ENCODE results near the gene CCDC192.
"Not testable (repeated sequence)": the region's sequence is repeated elsewhere in the genome, so short reads cannot be mapped to it uniquely, and the experiment has no call there.

The CCDC192 gene

DNA sequence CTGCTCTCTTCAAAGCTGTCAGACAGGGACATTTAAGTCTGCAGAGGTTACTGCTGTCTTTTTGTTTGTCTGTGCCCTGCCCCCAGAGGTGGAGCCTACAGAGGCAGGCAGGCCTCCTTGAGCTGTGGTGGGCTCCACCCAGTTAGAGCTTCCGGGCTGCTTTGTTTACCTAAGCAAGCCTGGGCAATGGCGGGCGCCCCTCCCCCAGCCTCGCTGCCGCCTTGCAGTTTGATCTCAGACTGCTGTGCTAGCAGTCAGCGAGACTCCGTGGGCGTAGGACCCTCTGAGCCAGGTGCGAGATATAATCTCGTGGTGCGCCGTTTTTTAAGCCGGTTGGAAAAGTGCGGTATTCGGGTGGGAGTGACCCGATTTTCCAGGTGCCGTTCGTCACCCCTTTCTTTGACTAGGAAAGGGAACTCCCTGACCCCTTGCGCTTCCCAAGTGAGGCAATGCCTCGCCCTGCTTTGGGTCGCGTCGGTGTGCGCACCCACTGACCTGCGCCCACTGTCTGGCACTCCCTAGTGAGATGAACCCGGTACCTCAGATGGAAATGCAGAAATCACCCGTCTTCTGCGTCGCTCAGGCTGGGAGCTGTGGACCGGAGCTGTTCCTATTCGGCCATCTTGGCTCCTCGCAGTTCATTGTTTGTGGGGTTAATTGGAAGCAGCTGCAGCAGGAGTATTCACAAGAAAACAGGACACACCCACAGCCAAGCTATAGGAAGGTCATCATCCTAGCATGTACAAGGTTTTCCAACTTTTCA is 49.5 kb downstream of the CCDC192 start:
- not testable (repeated sequence) for H3K9me3 ChIP-seq (ENCODE audit: control insufficient read depth, low read length); H3K36me3 ChIP-seq (ENCODE audit: control insufficient read depth, insufficient read depth, low read length); H3K9ac ChIP-seq (ENCODE audit: low read length); H3K4me3 ChIP-seq (ENCODE audit: low read length); H3K27me3 ChIP-seq (ENCODE audit: control insufficient read depth, insufficient read depth, low read length)
- peaks cover 16% of the 10 kb centered on the region for H3K4me1 ChIP-seq (ENCODE audit: control insufficient read depth, insufficient read depth, low read length)

DNA sequence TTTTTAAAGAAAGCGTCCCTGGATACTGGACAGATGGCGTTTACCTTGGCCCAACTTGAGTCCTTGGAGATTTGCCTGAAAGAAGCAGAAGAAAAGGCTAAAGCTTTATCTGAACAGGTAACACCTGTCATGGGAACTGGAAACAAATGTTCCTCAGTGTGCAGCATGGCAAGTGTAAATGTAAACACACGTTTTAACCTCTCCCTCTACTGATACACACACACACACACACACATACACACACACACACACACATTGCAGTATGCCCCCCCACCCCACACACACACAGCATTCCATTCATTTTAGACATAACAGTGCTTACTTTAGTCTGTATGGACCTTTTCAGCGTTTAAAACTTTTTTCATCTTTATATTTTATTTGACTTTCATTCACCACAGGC is 51.1 kb downstream of the CCDC192 start:
- Histone ChIP-seq H3K4me3 (ENCODE audit: low read length) (no peak overlapping the region), H3K27me3 (ENCODE audit: control insufficient read depth, insufficient read depth, low read length) (no peaks in the 10 kb centered on the region), H3K9me3 (ENCODE audit: control insufficient read depth, low read length) (no peaks in the 10 kb centered on the region), H3K4me1 (ENCODE audit: control insufficient read depth, insufficient read depth, low read length) (peaks cover 32% of the 10 kb centered on the region), H3K36me3 (ENCODE audit: control insufficient read depth, insufficient read depth, low read length) (no peaks in the 10 kb centered on the region), H3K9ac (ENCODE audit: low read length) (no peak overlapping the region)

DNA sequence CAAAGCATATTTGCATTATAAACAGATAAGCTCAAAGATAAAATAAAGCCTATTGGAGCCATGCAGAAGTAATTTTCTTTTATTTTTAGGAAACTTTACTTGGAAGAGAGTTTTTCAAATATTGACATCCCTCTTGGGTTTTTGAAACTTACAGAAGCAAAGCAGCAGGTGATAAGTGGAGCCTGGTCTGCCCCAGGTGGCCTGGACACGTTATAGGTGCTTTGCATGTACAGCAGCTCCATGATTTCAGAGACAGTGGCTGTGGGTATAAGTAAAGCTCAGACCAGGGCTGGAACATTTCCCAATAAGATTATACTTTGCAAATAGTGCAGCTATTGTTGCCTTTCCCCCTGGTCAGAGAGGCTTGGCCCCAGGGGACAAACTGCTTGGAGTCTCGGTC is 51.5 kb downstream of the CCDC192 start:
- no peak overlapping the region for H3K4me3 ChIP-seq (ENCODE audit: low read length)
- H3K9me3 ChIP-seq (ENCODE audit: control insufficient read depth, low read length) = no peaks in the 10 kb centered on the region
- H3K4me1 ChIP-seq (ENCODE audit: control insufficient read depth, insufficient read depth, low read length) = peaks cover 32% of the 10 kb centered on the region
- no peaks in the 10 kb centered on the region for H3K36me3 ChIP-seq (ENCODE audit: control insufficient read depth, insufficient read depth, low read length)
- H3K9ac ChIP-seq (ENCODE audit: low read length) = no peak overlapping the region
- H3K27me3 ChIP-seq (ENCODE audit: control insufficient read depth, insufficient read depth, low read length) = no peaks in the 10 kb centered on the region

DNA sequence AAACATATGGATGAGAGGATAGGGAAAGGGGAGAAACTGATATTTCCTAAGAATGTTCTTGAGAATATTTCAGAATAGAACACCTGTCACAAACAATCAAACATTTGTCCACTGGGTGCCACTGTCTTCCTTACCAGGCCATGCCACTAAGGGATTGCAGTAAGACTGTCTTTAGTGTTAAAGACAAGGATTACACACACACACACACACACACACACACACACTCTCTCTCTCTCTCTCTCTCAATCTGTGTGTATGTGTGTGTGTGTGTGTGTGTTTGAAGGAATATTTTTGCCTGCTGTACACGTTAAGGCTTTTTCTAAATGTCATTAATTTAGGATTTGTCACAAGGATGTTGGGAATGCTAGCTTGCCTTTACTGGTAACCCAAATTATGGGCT is 54.4 kb downstream of the CCDC192 start:
- H3K4me1 ChIP-seq (ENCODE audit: control insufficient read depth, insufficient read depth, low read length) = peaks cover 32% of the 10 kb centered on the region
- H3K27me3 ChIP-seq (ENCODE audit: control insufficient read depth, insufficient read depth, low read length) = no peaks in the 10 kb centered on the region
- no peaks in the 10 kb centered on the region for H3K9me3 ChIP-seq (ENCODE audit: control insufficient read depth, low read length)
- no peak overlapping the region for H3K4me3 ChIP-seq (ENCODE audit: low read length)
- no peaks in the 10 kb centered on the region for H3K36me3 ChIP-seq (ENCODE audit: control insufficient read depth, insufficient read depth, low read length)
- no peak overlapping the region for H3K9ac ChIP-seq (ENCODE audit: low read length)

DNA sequence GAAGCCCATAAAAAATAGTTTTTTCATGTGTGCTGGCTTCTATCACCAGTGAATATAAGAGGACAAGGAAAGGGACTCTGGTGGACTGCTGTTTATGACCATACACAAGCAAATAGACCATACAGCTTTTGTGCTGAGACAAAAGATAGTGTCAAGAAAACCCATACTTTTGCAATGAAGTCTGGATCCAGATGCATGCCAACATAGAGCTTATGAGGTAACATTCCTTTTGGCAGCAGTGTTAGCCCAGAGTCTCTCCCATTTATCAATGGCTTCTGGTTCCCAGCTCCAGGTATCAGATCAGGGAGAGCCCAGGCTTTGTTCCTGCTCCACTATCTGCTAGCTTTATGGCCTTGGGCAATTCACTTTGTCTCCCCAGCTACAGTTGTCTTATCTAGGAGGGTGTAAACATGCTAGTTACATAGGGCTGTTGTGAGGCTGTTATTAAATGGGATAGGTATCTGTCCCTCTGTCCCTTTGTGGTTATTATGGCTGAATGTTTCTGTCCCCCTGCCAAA is 55.6 kb downstream of the CCDC192 start:
- H3K4me1 ChIP-seq (ENCODE audit: control insufficient read depth, insufficient read depth, low read length) = peaks cover 24% of the 10 kb centered on the region
- no peaks in the 10 kb centered on the region for H3K36me3 ChIP-seq (ENCODE audit: control insufficient read depth, insufficient read depth, low read length)
- H3K9ac ChIP-seq (ENCODE audit: low read length) = no peak overlapping the region
- H3K9me3 ChIP-seq (ENCODE audit: control insufficient read depth, low read length) = no peaks in the 10 kb centered on the region
- H3K27me3 ChIP-seq (ENCODE audit: control insufficient read depth, insufficient read depth, low read length) = no peaks in the 10 kb centered on the region
- H3K4me3 ChIP-seq (ENCODE audit: low read length) = no peak overlapping the region

DNA sequence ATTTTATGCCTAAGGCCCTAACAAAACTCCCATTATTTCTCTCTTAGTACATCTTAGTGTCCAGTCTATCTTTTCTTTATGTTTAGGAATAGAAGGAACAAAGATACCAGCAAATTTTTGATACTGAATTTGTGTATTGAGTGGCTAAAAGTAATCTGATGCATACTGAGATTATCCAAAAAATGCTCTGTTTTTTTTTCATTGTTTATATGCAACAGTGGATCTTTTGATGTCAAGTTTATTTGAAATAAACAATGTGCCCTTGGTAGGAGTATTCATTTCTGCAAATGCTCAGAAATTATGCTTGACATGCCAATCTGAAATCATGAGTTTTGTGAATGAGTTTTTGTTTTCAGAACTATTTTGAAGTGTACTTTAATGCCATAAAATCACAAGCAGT is 58.7 kb downstream of the CCDC192 start:
- H3K4me3 ChIP-seq (ENCODE audit: low read length) = no peak overlapping the region
- peaks cover 17% of the 10 kb centered on the region for H3K4me1 ChIP-seq (ENCODE audit: control insufficient read depth, insufficient read depth, low read length)

DNA sequence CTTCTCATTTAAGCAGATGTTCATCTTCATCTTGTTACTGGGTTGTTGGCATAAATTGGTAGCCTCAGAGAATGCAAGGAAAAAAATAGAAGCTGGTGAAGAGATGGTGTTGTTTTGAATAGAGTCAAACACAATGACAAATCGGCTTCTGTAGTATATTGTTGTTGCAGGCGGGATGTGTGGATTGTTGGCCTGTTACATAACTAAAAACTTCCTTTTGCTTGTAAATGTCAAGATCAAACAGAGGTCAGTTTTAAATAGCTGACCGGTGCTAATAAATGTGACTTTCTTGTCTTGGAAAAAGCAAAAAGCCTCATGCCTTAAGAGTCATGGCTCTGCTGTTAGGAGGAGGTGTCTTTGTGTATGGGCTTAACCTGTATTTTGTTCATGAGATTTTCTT is 59.2 kb downstream of the CCDC192 start:
- Histone ChIP-seq H3K4me1 (ENCODE audit: control insufficient read depth, insufficient read depth, low read length) (peaks cover 17% of the 10 kb centered on the region), H3K9ac (ENCODE audit: low read length) (no peak overlapping the region), H3K27me3 (ENCODE audit: control insufficient read depth, insufficient read depth, low read length) (no peaks in the 10 kb centered on the region), H3K36me3 (ENCODE audit: control insufficient read depth, insufficient read depth, low read length) (no peaks in the 10 kb centered on the region), H3K9me3 (ENCODE audit: control insufficient read depth, low read length) (no peaks in the 10 kb centered on the region), H3K4me3 (ENCODE audit: low read length) (no peak overlapping the region)

More for the DNA sequence above, 58.7 kb downstream of the CCDC192 start:
- Histone ChIP-seq H3K36me3 (ENCODE audit: control insufficient read depth, insufficient read depth, low read length) (no peaks in the 10 kb centered on the region), H3K27me3 (ENCODE audit: control insufficient read depth, insufficient read depth, low read length) (no peaks in the 10 kb centered on the region), H3K9me3 (ENCODE audit: control insufficient read depth, low read length) (no peaks in the 10 kb centered on the region), H3K9ac (ENCODE audit: low read length) (no peak overlapping the region)

DNA sequence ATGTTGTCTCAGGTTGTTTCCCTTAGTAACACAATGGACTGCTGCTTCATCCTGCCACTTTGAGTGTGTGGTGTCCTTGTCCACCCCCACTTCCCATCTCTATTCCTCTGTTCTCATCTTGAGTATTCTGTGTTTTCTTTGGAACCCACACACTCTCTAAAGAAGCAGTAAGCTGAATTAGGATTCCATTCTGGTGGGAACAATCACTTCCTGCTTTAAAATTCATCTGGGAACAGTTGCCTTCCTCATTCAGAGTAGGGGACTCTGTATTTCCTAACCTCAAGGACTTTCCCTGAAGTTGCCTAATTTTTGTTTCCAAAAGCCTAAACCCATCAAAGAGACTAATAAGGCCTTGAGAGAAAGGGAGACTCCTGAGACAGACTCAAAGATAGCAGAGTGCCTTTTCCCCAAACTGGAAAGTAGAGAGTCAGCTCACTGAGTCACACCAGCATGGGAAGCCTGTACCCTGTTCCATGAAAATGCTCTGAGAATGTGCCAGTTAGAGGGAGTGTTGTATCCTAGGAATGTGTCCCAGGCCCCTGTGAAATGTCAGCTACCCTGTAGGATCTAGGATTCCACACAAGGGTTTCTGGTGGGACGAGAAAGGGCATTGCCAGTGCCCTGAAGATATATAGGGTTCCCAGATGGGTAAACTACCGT is 63.6 kb downstream of the CCDC192 start:
- Histone ChIP-seq H3K9ac (ENCODE audit: low read length) (no peak overlapping the region), H3K4me3 (ENCODE audit: low read length) (no peak overlapping the region), H3K36me3 (ENCODE audit: control insufficient read depth, insufficient read depth, low read length) (no peaks in the 10 kb centered on the region), H3K4me1 (ENCODE audit: control insufficient read depth, insufficient read depth, low read length) (no peaks in the 10 kb centered on the region), H3K27me3 (ENCODE audit: control insufficient read depth, insufficient read depth, low read length) (no peaks in the 10 kb centered on the region), H3K9me3 (ENCODE audit: control insufficient read depth, low read length) (no peaks in the 10 kb centered on the region)

DNA sequence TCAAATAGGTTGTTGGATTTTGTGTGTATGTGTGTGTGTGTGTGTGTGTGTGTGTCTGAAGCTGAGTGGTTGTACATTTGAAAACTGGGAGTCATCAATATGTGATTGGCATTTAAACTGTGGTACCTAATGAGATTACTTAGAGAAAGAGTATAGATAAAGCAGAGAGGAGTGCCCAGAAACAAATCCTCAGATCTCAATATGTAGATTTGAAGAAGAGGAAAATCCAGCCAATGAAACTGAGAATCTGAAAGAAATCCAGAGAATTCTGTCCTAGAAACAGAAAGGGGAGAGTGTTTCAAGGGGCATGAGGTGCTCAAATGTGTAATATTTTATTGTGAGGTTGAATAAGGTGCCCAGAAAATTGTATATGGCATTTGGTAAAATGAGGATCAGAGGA is 66.2 kb downstream of the CCDC192 start:
- no peak overlapping the region for H3K4me3 ChIP-seq (ENCODE audit: low read length)
- H3K9ac ChIP-seq (ENCODE audit: low read length) = no peak overlapping the region
- no peaks in the 10 kb centered on the region for H3K27me3 ChIP-seq (ENCODE audit: control insufficient read depth, insufficient read depth, low read length)
- H3K9me3 ChIP-seq (ENCODE audit: control insufficient read depth, low read length) = no peaks in the 10 kb centered on the region
- no peaks in the 10 kb centered on the region for H3K36me3 ChIP-seq (ENCODE audit: control insufficient read depth, insufficient read depth, low read length)
- H3K4me1 ChIP-seq (ENCODE audit: control insufficient read depth, insufficient read depth, low read length) = no peaks in the 10 kb centered on the region

DNA sequence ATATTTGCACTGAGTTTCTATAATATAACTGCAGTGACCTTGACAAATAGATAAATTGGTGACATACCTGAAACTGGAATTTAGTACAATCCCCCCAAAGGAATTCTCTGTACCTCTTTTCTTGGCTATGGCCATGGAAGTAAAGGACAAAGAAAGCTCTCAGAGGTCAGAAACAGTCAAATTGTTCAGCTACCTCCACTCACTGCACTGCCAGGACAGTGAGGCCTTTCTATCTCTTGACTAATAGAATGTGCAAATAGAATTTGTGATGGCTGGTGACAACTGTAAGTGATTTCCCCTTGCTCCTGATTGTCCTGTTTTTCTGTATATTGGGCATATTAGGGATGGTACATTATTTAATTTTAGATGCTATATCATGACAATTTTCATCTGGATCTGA is 67.1 kb downstream of the CCDC192 start:
- Histone ChIP-seq H3K9ac (ENCODE audit: low read length) (no peak overlapping the region), H3K36me3 (ENCODE audit: control insufficient read depth, insufficient read depth, low read length) (no peaks in the 10 kb centered on the region), H3K4me3 (ENCODE audit: low read length) (no peak overlapping the region), H3K27me3 (ENCODE audit: control insufficient read depth, insufficient read depth, low read length) (no peaks in the 10 kb centered on the region), H3K4me1 (ENCODE audit: control insufficient read depth, insufficient read depth, low read length) (no peaks in the 10 kb centered on the region), H3K9me3 (ENCODE audit: control insufficient read depth, low read length) (no peaks in the 10 kb centered on the region)

DNA sequence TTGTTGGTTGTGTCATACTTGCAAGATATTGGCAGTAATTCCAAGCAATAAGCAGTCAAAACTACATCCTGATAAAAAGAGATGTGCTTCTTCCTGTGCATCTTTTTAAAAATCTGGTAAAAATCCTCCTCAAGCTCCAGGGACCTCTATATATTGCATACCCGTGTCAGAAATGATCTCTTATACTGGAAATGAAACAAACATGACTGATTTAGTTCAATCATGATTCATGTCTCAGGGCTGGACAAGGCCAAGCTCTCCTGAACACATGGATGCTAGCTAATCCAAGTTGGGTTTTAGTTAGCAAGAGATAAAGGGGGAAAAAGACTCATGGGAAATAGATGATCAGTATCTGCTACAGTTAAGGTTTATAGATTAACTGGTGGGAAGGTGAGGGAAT is 69.3 kb downstream of the CCDC192 start:
- Histone ChIP-seq H3K36me3 (ENCODE audit: control insufficient read depth, insufficient read depth, low read length) (no peaks in the 10 kb centered on the region), H3K4me3 (ENCODE audit: low read length) (no peak overlapping the region), H3K9me3 (ENCODE audit: control insufficient read depth, low read length) (no peaks in the 10 kb centered on the region), H3K9ac (ENCODE audit: low read length) (no peak overlapping the region), H3K4me1 (ENCODE audit: control insufficient read depth, insufficient read depth, low read length) (no peaks in the 10 kb centered on the region), H3K27me3 (ENCODE audit: control insufficient read depth, insufficient read depth, low read length) (no peaks in the 10 kb centered on the region)

DNA sequence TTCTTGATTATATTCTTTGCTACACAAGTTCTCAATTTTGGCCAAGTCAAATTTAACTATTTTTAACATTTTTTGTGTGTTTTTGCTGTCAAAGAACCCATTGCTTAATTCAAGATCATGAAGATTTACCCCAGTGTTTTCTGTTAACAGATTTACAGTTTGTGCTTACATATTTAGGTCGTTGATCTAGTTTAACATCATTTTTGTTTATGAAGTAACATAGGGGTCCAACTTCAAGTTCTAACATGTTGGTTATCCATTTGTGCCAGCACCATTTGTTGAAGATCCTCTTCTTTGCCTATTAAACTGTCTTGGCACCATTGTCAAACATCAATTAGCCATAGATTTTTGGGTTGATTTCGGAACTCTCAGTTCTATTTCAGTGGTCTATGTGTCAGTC is 71.0 kb downstream of the CCDC192 start:
- no peak overlapping the region for H3K4me3 ChIP-seq (ENCODE audit: low read length)
- H3K4me1 ChIP-seq (ENCODE audit: control insufficient read depth, insufficient read depth, low read length) = no peaks in the 10 kb centered on the region
- no peaks in the 10 kb centered on the region for H3K27me3 ChIP-seq (ENCODE audit: control insufficient read depth, insufficient read depth, low read length)
- no peaks in the 10 kb centered on the region for H3K36me3 ChIP-seq (ENCODE audit: control insufficient read depth, insufficient read depth, low read length)
- H3K9me3 ChIP-seq (ENCODE audit: control insufficient read depth, low read length) = no peaks in the 10 kb centered on the region
- no peak overlapping the region for H3K9ac ChIP-seq (ENCODE audit: low read length)
